GM18498 (cell line): ENCODE data around the gene PNPT1.
"Not testable (repeated sequence)": the region's sequence is repeated elsewhere in the genome, so short reads cannot be mapped to it uniquely, and the experiment has no call there.

Source experiments
- ATAC-seq: cut with Tn5 transposase; IDR thresholded peaks from one replicate; pipeline ENCODE4 v1.9.1; 2021; ENCODE audit warnings: mild to moderate bottlenecking, moderate library complexity; ENCODE audit not compliant: unreplicated experiment

The PNPT1 gene

GRCh38 chr2:55693181-55694125 lies at the start of gene PNPT1:
PNPT1 (minus strand) TSS chr2:55693844; CDS start chr2:55693823, 21 bp downstream.
- ATAC-seq, result peak; percentile 100

GRCh38 chr2:55742996-55743395 lies 49.4 kb upstream of the PNPT1 start:
- ATAC-seq, result no peak

DNA sequence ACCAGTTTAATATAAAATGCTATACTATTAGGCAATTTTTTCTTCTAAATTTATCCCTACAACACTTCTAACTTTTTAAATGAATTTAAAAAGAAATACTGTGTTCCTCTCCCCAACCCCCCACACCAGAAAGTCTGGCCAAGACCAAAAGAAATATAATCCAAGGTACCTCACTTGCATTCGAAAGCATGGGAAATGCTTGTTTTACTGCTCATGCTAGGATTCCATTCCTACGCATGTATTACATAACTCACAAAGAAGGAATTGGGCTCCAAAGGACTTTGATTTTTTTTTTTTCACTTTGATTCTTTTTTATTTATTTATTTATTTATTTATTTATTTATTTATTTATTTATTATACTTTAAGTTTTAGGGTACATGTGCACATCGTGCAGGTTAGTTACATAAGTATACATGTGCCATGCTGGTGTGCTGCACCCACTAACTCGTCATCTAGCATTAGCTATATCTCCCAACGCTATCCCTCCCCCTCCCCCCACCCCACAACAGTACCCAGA lies 42.4 kb upstream of the PNPT1 start:
- not testable (repeated sequence) for ATAC-seq

GRCh38 chr2:55734726-55735125 lies 41.1 kb upstream of the PNPT1 start:
- no peak for ATAC-seq

DNA sequence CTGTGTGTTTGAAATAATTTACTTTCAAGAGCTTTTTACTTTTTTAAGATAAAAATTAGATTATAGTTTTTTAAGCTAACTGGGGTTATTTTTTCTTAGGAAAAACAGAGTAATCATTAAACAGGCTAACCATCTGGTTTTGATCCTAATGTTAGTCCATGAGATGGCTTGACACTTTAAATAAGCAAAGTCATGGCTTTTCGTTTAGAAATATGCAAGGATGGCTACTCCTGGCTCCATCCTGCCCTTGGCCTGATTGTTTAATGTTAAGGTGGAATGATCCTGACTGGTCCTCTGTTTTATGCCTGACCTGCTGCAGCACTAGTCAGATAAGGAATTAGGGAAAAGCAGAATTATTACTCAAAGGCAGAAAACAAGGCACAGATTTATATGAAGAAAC lies 39.7 kb upstream of the PNPT1 start:
- no peak for ATAC-seq

DNA sequence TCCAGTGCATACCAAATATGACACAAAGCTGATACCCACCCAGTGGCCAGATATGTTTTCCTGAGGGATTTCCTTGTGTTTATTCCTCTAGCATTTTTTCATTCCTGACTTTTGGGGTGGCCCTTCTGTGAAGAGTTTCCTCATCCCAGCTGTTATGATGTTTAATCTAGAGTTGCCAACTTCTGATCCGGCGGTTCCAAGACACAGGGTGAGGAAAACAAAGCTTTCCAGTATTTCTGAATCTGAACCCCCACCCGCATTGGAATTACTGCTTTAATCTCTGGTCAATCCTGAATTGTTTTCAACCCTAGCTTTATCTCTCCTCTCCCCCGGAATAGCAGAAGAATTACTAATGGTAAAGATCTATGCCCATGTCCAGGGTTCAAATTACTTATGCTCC lies 39.2 kb upstream of the PNPT1 start:
- ATAC-seq, result no peak

DNA sequence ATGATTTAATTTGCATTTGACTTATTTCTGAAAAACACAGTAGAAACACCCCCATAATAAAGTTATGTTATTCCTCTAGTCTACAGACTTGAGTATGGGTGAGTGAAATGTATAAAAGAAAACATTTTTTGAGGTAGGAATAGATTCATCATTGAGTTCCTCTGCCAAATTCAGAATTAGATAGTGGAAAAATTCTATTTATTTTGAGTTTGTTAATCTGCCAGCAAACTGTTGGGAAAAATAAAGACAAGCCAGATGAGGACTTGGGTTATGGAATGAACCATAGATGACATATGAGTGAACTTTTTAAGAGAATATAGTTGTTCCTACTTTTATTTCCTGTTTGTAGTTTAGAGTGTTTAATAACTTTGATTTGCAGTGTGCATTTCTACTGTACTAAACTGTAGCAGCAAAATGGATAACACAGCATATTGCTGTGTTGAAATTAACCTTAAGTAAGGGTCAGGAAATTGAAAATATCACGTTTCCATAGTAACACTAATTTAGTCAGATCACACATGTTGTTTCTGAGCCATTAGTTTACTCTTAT lies 35.6 kb upstream of the PNPT1 start:
- ATAC-seq, result no peak

DNA sequence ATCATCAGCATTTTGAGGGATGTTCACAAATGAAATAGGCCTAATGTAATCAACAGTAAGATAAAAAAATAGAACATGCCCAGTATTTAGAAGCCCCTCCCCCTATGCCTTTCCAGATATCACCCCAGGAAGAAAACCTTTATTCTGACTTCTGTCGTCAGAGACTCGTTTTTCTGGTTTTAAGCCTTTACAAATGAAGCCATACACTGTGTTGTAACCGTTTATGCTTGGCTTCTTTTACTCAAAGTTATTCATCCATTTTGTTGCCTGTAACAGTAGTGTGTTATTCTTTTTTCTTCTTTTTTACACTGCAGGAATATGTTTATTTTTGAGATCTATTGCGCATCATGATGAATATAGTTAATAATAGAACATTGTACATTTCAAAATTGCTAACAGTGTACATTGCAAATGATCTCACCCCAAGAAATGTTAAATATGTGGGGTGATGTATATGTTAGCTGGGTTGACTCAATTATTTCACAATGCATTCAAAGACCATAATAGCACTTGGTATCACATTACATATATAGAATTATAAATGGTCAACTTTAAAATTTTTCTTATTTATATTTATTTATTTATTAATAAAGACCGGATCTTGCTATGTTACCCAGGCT lies 28.1 kb upstream of the PNPT1 start:
- no peak for ATAC-seq

GRCh38 chr2:55720417-55720816 lies 26.8 kb upstream of the PNPT1 start:
- ATAC-seq, result no peak

DNA sequence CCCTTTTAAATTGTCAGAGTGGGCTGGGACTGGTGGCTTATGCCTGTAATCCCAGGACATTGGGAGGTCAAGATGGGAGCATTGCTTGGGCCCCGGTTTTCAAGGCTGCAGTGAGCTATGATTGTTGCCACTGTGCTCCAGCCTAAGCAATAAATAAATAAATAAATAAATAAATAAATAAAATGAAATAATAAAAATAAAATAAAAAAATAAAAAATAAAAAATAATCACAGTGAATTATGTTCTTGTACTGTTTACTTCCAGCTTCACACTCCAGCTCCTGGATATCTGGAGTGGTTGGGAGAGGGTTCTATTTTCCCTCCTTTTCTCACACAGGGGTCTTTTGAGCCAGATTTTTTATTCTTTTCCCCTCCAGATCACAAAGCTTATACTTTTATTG lies 26.2 kb upstream of the PNPT1 start:
- ATAC-seq, result no peak

DNA sequence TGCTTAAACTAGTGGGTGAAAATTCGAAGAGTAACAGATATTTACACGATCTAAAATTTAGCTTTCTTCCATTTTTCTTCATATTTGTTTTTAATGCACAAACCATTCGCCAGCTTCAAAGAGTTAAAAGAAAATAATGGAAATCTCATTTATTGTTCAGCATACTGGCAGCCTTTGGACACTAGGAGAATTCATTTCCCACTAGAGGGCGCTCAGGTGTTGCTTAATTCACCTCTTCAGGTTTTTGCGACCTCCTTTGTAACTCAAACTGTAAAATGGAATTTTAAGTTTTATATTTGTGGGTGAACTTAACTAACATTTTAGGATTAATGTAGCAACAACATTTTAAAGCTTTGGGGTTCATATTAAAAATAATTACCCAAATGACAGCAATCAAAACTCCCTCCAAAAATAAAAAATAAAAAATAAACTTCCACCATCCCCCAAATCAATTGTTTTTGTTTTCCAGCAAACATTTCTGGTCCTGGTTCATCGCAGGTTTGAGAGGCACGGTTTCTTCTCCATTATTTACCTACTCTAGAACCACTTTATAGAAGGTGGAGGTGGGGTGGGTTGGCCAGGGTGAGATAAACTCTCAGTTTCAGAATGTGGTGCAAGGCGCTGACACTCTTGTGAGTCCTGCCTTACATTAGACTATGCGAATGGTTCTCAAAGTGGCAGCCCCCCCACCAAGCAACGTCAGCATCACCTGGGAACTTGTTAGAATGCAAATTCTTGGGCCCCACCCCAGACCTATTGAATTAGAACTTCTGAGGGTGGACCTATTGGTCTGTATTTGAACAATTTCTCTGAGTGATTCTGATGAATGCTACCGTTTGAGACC lies 24.7 kb upstream of the PNPT1 start:
- ATAC-seq, result peak; percentile 74

DNA sequence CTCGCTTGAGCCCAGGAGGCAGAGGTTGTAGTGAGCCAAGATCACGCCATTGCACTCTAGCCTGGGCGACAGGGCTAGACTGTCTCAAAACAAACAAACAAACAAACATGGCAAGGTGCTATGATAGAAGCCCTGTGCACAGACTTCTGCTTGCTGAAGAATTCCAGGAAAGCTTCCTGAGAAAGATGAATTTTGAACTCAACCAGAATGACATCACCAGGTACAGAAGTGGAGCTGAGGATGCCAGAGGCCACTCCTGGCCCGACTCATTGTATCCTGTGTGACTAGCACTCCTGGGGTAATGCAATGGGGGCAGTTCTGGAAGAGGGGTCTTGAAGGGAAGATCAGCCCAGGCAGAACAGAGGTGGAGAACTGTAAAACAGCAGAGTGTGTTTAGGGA lies 22.0 kb upstream of the PNPT1 start:
- ATAC-seq, result no peak

- ATAC-seq, result not testable (repeated sequence)
Observed at GRCh38 chr2:55715178-55715577, 21.5 kb upstream of the PNPT1 start.

- no peak for ATAC-seq
Observed at GRCh38 chr2:55712477-55713060, 18.9 kb upstream of the PNPT1 start.

- no peak for ATAC-seq
Observed at GRCh38 chr2:55710025-55710424, 16.4 kb upstream of the PNPT1 start.

- ATAC-seq, result no peak
Observed at GRCh38 chr2:55707751-55708150, 14.1 kb upstream of the PNPT1 start.

DNA sequence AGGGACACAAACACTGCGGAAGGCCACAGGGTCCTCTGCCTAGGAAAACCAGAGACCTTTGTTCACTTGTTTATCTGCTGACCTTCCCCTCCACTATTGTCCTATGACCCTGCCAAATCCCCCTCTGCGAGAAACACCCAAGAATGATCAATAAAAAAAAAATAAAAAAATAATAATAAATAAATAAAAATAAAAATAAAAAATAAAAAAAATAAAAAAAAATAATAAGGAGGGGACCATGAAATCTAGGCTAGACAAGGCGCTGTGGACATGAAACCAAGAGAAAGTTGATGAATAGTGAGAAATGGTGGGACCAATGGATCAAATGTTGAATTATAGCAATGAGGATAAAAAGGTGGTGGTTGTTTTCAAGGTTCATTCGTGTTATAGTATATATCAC lies 12.6 kb upstream of the PNPT1 start:
- not testable (repeated sequence) for ATAC-seq

GRCh38 chr2:55705027-55705653 lies 11.5 kb upstream of the PNPT1 start:
- ATAC-seq, result no peak

DNA sequence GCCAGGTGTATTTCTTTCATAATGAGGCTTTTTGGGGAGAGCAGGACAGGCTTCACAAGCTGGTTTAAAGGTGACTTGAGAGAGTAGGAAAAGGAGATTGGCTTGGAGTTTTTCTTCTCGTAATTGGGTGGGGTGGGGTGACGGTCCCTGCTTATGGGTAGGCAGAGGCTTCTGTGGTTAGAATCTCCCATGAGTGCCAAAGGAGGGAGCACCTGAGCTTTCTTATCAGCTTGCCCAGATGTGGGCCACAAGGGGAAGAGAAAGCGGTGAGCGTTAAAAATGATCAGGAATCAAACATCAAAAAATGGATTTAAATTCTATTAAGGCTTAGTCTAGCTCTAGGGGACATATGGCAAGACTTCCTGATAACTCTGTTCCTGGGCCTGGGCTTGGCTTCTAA lies 9.7 kb upstream of the PNPT1 start:
- no peak for ATAC-seq

DNA sequence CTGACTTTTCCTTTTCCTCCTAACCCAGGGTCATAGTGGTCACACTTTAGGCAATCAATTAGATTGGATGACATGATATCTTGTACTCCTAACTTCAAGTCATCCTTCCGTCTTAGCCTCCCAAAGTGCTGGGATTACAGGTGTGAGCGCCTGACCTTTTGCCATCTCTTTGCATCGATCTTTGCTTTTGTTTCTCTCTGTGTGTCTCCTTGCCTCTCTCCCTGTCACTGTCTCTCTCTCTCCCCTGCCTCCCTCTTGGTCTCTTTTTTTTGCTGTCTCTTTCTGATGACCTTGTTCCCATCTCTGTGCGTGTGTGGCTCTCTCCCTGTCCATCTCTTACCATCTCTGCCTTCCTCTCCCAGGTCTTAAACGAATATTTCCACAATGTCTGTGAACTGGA lies 904 bp downstream of the PNPT1 start:
- ATAC-seq, result not testable (repeated sequence)
